Heart left ventricle (tissue), 16 donors: ENCODE data around the gene LY6G6F. TPM values are rescaled to one million over a fixed set of nuclear protein-coding genes. Genes with fewer than 3 reads are reported as not detected.

Source experiments
- ATAC-seq, 4 donors: fragments of 200-7000 bp; cut with Tn5 transposase; one replicate each; pipeline ENCODE4 v1.9.1; 2020 to 2022; ENCODE audit warnings: moderate library complexity in 4 of 4, mild to moderate bottlenecking in 3 of 4, moderate number of reproducible peaks in 1 of 4
- DNase-seq, 5 donors: peaks; one replicate each; pipeline ENCODE4 v3.0.0-alpha.2; 2020
- H3K27ac ChIP-seq, 12 donors: fragments of 200-600 bp; sonication (generic) in 4 of 12; one replicate each; pipeline versions ENCODE4 v1.5.0 to v1.8.0; 2016 to 2022; ENCODE audit warnings: mild to moderate bottlenecking in 2 of 12
- H3K27me3 ChIP-seq, 9 donors: fragments of 200-600 bp; sonication (generic) in 2 of 9; one replicate each; pipeline versions ENCODE4 v1.5.1 to v1.8.0; 2016 to 2022; ENCODE audit warnings: mild to moderate bottlenecking in 3 of 9
- H3K36me3 ChIP-seq, 9 donors: fragments of 200-600 bp; sonication (generic) in 2 of 9; one replicate each; pipeline versions ENCODE4 v1.5.0 to v1.8.0; 2018 to 2022; ENCODE audit warnings: mild to moderate bottlenecking in 2 of 9
- H3K4me1 ChIP-seq, 12 donors: fragments of 200-600 bp; sonication (generic) in 4 of 12; one replicate each; pipeline versions ENCODE4 v1.5.0 to v1.8.0; 2016 to 2022; ENCODE audit warnings: mild to moderate bottlenecking in 3 of 12
- H3K4me3 ChIP-seq, 12 donors: fragments of 200-600 bp; sonication (generic) in 4 of 12; one replicate each; pipeline versions ENCODE4 v1.5.0 to v1.8.0; 2017 to 2022; ENCODE audit warnings: mild to moderate bottlenecking in 9 of 12, moderate library complexity in 4 of 12
- H3K9me3 ChIP-seq, 12 donors: fragments of 200-600 bp; sonication (generic) in 4 of 12; one replicate each; pipeline versions ENCODE4 v1.5.0 to v1.8.0; 2016 to 2022; ENCODE audit warnings: mild to moderate bottlenecking in 1 of 12
- CTCF ChIP-seq, 12 donors: fragments of 200-600 bp; sonication (generic) in 4 of 12; IDR thresholded peaks; one replicate each; pipeline versions ENCODE4 v1.5.0 to v1.8.0; 2018 to 2022; ENCODE audit warnings: antibody characterized with exemption in 12 of 12, mild to moderate bottlenecking in 5 of 12
- POLR2A ChIP-seq, 2 donors: fragments of 450-650 bp; IDR thresholded peaks; one replicate each; pipeline ENCODE4 v1.6.1; 2017; ENCODE audit warnings: antibody characterized with exemption in 2 of 2, mild to moderate bottlenecking in 2 of 2, moderate library complexity in 2 of 2
- WGBS, 4 donors: extraction: QIAGEN DNeasy Blood & Tissue Kit in 2 of 4; methylation state at CpG; one replicate each; pipeline versions ENCODE4 v1.1.5 to v1.1.7; 2013 to 2018; 5-methylcytosine and 5-hydroxymethylcytosine counted together
- intact Hi-C, 10 donors: fragments of 100-400 bp; cut with DNase I; formaldehyde crosslinking; loops; one replicate each; pipeline versions ENCODE4 v1.11.1 to v1.14.2; 2022
- polyA plus RNA-seq, 2 donors: library from polyadenylated mRNA; stranded (reverse); fragments of 200-250 nt; gene quantifications; one replicate each; pipeline ENCODE4 v1.2.3, GENCODE V29; 2013
- total RNA-seq, 9 donors: library from RNA; depleted of rRNA in 2 of 9; stranded (reverse); fragments of >200 nt in 2 of 9; fragmentation: NEBNext Ultra II Directional in 3 of 9; extraction: Animal tissue kit (Norgen Biotek cat#: 25700) in 3 of 9; gene quantifications; one replicate each; pipeline versions ENCODE4 v1.1.0 to v1.2.4, GENCODE V29; 2016 to 2023
- donor health status: ischemic (EF 13 %, LVEDD 7.1; RV severe dilation, severe dysfunction).
- donor health status: healthy with polysubstance abuse.
- donor health status: DM: no; HTN: yes; CAD: no.
- donor health status: DM: no; HTN: no; CAD: no.
- donor health status: ischemic (EF 25% LVEDD 6.9; RV normal size, moderate dysfunction).
- donor health status: ischemic (EF 25% LVEDD 5.7; RV mildly dilated, moderate dysfunction).
- donor health status: healthy.
- donor health status: DM: yes; HTN: yes; CAD: no.
- donor health status: ischemic (EF 35%, LVEDD 5.7; RV mildly dilated, moderate dysfunction).
- donor health status: nonischemic (EF 11% LVEDD 7.7; RV severe dilation, severe dysfunction).
- donor health status: DM: yes; HTN: yes; CAD: no.
- donor health status: PGD.
- donor health status: ischemic (EF 29% LVEDD 5.4; RV normal size, mild dysfunction).
- donor health status: nonischemic (EF 23%, LVEDD 6.1; RV moderate dilation, normal function).

The LY6G6F gene
- total and polyA plus RNA-seq, 11 donors = not detected

GRCh38 chr6:31663961-31664789 is 42.5 kb upstream of the LY6G6F start:
- TF ChIP-seq CTCF (IDR thresholded peaks at IDR 0.05) (peak in 1 of 12 donors; percentile 10), POLR2A (IDR thresholded peaks at IDR 0.05) (peak in 1 of 2 donors; percentile 32)
- H3K4me1 ChIP-seq = peaks cover 12 to 68% (median 47%) of the 10 kb centered on the region in 12 donors
- ATAC-seq (peak in 2 of 4 donors; percentile 7 to 12), DNase-seq (peak in 3 of 5 donors; percentile 52 to 63 (median 62))
- peak overlapping the region; percentile 64 to 95 (median 83) for H3K4me3 ChIP-seq
- H3K9me3 ChIP-seq = no peaks in the 10 kb centered on the region
- H3K36me3 ChIP-seq = peaks cover 4 to 50% (median 42%) of the 10 kb centered on the region in 9 donors
- intact Hi-C loops = loop anchor here in 3 of 10 donors (2.0 to 10.0 kb wide), 2 partner anchors 117 to 511 kb away; partner anchors contain the start of genes AGPAT1 (in 2 of the 3), RNF5 (in 2 of the 3), ATP6V1G2 (in 1 of the 3) and NFKBIL1 (in 1 of the 3)
- peak overlapping the region; percentile 83 to 97 (median 95) for H3K27ac ChIP-seq
- H3K27me3 ChIP-seq = no peaks in the 10 kb centered on the region
- 8 to 10% (median 9%) methylated on average over 16 to 17 of the region's 17 CpGs for WGBS, 4 donors

DNA sequence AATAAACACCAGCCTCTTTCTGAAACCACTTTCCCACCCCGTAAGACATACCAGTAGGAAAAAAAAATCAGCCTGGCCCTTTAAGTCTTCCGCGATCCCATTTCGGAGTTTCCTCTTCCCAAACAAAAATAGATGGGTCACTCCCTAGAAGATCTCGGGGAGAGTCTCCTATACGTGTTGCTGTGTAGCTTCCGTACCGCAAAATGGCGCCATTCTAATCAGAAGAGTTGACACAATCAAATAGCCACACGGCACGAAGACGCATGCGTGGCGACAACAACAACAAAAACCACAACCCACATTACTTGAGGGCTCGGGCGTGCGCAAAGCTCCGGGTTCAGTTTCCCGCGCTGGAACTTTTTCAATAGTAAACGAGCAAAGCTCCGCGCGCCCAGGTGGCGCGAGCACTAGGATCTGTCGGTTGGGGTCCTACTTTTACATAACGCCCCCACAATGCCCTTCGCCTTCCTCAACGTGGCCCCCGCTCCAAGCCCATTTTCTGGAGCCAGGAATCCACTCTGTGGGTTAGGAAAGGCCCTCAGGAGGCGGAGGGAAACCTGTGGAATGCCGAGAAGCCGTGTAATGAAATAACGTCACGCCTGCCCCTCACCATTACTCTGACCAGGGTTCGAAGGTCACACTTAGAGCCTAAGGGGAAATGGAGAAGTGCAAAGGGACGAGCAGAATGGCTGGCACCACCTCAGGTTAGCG is 41.7 kb upstream of the LY6G6F start, which contains the start of gene GPANK1:
Gene GPANK1, minus strand, starts transcription at position 208 of the 711 bp plus-strand sequence. CDS start 519 bp downstream, outside the sequence.
- Histone ChIP-seq H3K9me3 (no peaks in the 10 kb centered on the region), H3K36me3 (peaks cover 4 to 57% (median 50%) of the 10 kb centered on the region in 9 donors), H3K27me3 (no peaks in the 10 kb centered on the region), H3K4me1 (peaks cover 9 to 61% (median 40%) of the 10 kb centered on the region in 12 donors), H3K27ac (peak within 1 kb of the TSS; percentile 83 to 97 (median 95)), H3K4me3 (peak within 1 kb of the TSS; percentile 64 to 95 (median 83))
- intact Hi-C loops = loop anchor here in 3 of 10 donors (1.0 to 10.0 kb wide), 5 partner anchors 45 to 510 kb away; partner anchors contain the start of genes AGPAT1 (in 2 of the 3), RNF5 (in 2 of the 3), ATP6V1G2 (in 1 of the 3) and NELFE (in 1 of the 3)
- TF ChIP-seq POLR2A (IDR thresholded peaks at IDR 0.05) (peak in 1 of 2 donors; percentile 60), CTCF (IDR thresholded peaks at IDR 0.05) (no peak)
- 0 to 1% (median 0%) methylated on average over 36 to 39 of the region's 39 CpGs for WGBS, 4 donors
- peak; percentile 68 to 76 (median 72) for ATAC-seq
- peak; percentile 90 to 95 (median 91) for DNase-seq

DNA sequence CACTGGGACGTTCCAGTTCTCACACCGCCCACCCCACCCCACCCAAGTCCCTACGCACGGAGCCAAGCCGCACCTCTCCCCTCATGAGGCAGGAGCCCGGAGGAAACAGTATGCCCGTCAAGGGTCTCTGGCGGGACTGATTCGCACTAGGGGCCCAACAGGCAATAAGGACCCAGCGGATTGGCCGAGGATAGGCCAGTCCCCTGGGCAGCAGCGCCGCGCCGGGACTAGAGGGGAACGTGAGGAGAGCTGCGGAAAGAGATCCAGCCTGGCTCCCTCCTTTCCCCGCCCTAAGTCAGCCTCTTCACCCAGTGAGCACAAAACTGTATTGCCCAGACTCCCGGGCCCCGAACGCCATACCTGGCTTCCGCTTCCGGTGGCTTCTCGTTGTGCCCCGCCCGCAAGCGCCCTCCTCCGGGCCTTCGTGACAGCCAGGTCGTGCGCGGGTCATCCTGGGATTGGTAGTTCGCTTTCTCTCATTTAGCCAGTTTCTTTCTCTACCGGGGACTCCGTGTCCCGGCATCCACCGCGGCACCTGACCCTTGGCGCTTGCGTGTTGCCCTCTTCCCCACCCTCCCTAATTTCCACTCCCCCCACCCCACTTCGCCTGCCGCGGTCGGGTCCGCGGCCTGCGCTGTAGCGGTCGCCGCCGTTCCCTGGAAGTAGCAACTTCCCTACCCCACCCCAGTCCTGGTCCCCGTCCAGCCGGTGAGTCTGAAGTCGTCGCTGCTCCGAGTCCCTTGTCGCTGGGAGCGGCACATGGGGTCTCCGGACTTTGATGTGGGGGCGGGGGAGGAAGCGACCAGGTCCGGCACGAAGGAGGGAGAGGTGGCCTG is 40.9 kb upstream of the LY6G6F start, which contains the start of gene CSNK2B:
Gene CSNK2B, plus strand, starts transcription at position 580 of the 836 bp plus-strand sequence. CDS start 752 bp downstream, outside the sequence.
- ATAC-seq (peak; percentile 90 to 94 (median 92)), DNase-seq (peak; percentile 99)
- Histone ChIP-seq H3K27ac (peak within 1 kb of the TSS; percentile 83 to 97 (median 95)), H3K36me3 (peaks cover 4 to 65% (median 57%) of the 10 kb centered on the region in 9 donors), H3K4me3 (peak within 1 kb of the TSS; percentile 64 to 95 (median 83)), H3K27me3 (no peaks in the 10 kb centered on the region), H3K9me3 (no peaks in the 10 kb centered on the region), H3K4me1 (peaks cover 9 to 60% (median 38%) of the 10 kb centered on the region in 12 donors)
- intact Hi-C loops = loop anchor here in 3 of 10 donors (1.0 to 10.0 kb wide), 5 partner anchors 45 to 509 kb away; partner anchors contain the start of genes AGPAT1 (in 2 of the 3), RNF5 (in 2 of the 3), ATP6V1G2 (in 1 of the 3) and NELFE (in 1 of the 3)
- TF ChIP-seq POLR2A (IDR thresholded peaks at IDR 0.05) (peak in 1 of 2 donors; percentile 56), CTCF (IDR thresholded peaks at IDR 0.05) (peak in 4 of 12 donors; percentile 18 to 41 (median 34))
- 0 to 1% (median 0%) methylated on average over 58 to 63 of the region's 63 CpGs for WGBS, 4 donors
